ENCODE data around the gene TMEM140.
A peak's percentile ranks its signal among the peaks of the same experiment; 100 is the strongest.

The TMEM140 gene

DNA sequence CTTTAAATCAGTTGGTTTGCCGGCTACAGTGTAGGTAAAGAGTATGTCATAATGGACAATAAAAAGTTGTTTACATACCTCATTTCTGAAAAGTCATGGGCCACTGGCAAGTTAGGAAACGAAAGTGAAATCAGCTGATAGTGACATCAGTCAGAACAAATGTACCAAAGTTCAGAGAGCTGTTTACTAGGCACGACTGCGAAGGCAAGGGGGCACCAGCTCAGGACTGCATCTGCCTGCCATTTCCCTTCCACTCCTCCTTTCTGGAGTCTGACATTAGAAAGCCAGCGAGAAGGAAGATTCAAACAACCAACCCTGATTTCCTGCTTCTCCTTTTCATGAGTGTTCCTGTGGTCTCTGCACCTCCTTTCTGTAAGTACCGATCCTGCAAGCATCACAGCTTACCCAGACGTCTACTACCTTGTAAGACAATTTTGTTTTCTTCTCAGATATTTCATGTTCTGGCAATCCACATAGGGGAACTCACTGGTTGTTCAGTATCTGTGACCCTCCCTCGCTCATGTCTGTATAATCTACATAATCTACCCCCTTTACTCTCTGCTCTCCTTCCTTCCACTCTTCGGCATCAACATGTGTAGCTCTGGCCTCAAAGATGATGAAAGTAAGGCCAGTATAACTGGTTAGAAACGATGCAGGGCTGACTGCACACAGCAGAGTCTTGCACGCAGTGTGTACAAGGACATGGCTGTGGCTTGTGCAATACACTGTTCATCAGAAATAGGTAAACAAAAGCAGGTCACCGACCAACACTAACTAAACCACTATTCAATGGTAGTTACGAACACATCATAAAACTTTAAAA is at the start of gene TMEM140:
Gene TMEM140 (plus strand): TSS at position 174 of the 823 bp plus-strand sequence. CDS start 16,370 bp downstream, outside the sequence.
- TF ChIP-seq, protein P1, sequence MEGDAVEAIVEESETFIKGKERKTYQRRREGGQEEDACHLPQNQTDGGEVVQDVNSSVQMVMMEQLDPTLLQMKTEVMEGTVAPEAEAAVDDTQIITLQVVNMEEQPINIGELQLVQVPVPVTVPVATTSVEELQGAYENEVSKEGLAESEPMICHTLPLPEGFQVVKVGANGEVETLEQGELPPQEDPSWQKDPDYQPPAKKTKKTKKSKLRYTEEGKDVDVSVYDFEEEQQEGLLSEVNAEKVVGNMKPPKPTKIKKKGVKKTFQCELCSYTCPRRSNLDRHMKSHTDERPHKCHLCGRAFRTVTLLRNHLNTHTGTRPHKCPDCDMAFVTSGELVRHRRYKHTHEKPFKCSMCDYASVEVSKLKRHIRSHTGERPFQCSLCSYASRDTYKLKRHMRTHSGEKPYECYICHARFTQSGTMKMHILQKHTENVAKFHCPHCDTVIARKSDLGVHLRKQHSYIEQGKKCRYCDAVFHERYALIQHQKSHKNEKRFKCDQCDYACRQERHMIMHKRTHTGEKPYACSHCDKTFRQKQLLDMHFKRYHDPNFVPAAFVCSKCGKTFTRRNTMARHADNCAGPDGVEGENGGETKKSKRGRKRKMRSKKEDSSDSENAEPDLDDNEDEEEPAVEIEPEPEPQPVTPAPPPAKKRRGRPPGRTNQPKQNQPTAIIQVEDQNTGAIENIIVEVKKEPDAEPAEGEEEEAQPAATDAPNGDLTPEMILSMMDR (IDR thresholded peaks at IDR 0.05; ENCODE audit: insufficient read depth, low read depth, low read length, missing control alignments) = no peak
- peak within 1 kb of the TSS; percentile 87 for H3K4me3 ChIP-seq (ENCODE audit: low read depth, low read length)
- DNase-seq (ENCODE audit: low read depth) = peak; percentile 84

DNA sequence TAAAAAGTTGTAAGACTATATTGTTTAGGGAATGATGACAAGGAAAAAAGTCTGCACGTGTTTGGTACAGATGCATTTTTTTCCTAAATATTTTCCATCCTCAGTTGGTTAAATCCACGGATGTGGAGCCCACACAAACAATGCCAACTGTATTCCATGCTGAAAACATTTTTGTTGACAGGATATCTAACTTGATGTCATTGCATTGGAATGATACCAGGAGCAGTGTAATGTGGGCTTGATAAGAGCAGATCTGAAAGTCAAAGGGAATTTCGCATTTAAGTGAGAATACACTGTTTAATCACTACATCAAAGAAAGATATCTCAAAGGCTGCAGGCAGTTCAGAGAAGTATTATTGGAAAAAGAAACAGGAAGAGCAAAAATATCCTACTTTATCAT is 49.5 kb upstream of the TMEM140 start:
- TF ChIP-seq, protein P1 (IDR thresholded peaks at IDR 0.05; ENCODE audit: insufficient read depth, low read depth, low read length, missing control alignments) = no peak
- DNase-seq (ENCODE audit: low read depth) = no peak
- H3K4me3 ChIP-seq (ENCODE audit: low read depth, low read length) = no peak overlapping the region

DNA sequence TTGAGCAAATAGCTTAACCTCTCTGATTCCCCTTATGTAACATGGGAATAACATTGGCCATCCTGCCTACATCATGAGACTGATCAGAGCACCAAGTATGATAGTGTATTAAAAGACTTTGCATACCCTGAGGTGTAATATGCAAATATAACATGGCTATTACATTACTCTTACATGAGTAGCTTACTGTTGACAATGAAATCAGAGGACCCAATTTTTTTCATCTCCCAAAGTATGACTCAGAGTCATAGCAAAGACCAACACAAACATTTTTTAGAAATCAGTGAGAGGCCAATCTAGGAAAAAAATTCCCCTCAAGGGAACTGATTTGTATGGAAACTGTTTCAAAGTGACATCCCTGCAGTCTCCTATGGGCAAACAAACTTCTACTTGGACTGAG is 47.0 kb upstream of the TMEM140 start:
- H3K4me3 ChIP-seq (ENCODE audit: low read depth, low read length) = no peak overlapping the region
- no peak for DNase-seq (ENCODE audit: low read depth)
- TF ChIP-seq, protein P1 (IDR thresholded peaks at IDR 0.05; ENCODE audit: insufficient read depth, low read depth, low read length, missing control alignments) = no peak

DNA sequence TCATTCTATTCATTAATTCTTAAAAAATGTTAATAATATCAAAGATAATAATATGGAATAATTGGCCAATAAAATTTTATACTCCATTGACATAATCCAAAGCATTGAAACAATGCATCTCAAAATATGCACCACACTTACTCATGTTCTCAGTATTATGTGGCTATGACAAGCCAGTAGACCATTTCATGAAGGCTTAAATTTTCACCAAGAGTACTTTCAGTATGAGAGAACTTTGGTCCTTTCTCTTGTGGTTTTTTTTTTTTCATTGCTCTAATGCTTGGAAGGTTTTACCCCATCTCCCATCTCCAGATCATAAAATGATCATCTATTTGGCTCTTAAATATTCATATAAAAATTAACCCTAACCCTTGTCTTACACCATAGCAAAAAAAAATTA is 45.5 kb upstream of the TMEM140 start:
- peak; percentile 59 for DNase-seq (ENCODE audit: low read depth)
- H3K4me3 ChIP-seq (ENCODE audit: low read depth, low read length) = no peak overlapping the region
- TF ChIP-seq, protein P1 (IDR thresholded peaks at IDR 0.05; ENCODE audit: insufficient read depth, low read depth, low read length, missing control alignments) = no peak

DNA sequence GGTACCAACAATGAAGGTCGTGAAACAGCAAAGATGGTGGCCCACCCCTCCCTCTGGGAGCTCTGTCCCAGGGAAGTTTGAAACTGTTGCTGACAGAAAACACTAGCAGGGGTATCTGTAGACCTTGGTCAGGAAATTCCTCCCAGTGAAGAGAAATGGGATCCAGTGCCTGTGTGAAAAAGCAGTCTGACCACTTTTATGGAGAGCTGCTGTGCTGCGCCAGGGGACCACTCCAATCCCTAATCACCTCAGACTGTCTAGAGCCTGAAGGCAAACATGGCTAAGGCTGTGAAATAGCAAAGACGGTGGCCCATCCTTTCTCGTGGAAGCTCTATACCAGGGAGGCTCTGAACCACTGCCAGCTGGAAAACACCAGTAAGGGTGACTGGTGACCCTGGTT is 38.3 kb upstream of the TMEM140 start:
- TF ChIP-seq, protein P1 (IDR thresholded peaks at IDR 0.05; ENCODE audit: insufficient read depth, low read depth, low read length, missing control alignments) = no peak
- no peak for DNase-seq (ENCODE audit: low read depth)
- no peak overlapping the region for H3K4me3 ChIP-seq (ENCODE audit: low read depth, low read length)

DNA sequence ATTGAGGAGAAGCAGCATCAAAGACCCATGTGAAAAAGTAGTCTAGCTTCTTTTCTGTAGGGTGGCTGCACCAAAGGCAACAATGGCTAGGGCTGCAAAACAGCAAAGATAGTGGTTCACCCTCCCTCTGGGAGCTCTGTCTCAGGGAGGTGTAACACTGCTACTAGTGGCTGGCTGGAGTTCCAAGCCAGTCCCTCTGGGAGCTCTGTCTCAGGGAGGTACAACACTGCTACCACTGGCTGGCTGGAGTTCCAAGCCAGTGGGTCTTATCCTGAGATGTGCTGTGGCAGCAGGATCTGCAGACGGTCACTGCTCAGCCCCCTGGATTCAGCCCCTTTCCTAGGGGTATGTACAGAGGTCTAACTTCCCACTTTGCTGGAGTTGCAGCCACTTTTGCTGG is 37.9 kb upstream of the TMEM140 start:
- DNase-seq (ENCODE audit: low read depth) = no peak
- no peak overlapping the region for H3K4me3 ChIP-seq (ENCODE audit: low read depth, low read length)
- TF ChIP-seq, protein P1 (IDR thresholded peaks at IDR 0.05; ENCODE audit: insufficient read depth, low read depth, low read length, missing control alignments) = no peak

DNA sequence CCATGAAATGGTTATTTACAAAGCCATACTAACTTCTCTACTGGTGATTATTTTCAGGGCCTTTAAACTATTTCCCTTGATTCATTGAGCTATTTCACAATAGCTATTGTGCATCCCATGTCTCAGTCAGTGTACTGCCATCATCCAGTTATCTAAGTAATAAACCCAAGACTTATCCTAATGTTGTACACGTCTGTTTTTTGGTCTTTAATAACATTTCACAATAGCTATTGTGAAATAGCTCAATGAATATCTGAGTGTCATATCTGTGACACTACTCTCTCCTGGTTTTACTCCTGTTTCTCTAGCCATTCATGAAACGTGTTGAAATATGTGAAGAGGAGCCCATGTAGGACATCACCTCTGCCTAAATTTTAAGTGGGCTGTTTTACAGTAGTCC is 36.5 kb upstream of the TMEM140 start:
- no peak overlapping the region for H3K4me3 ChIP-seq (ENCODE audit: low read depth, low read length)
- TF ChIP-seq, protein P1 (IDR thresholded peaks at IDR 0.05; ENCODE audit: insufficient read depth, low read depth, low read length, missing control alignments) = no peak
- DNase-seq (ENCODE audit: low read depth) = no peak
